GM19025 (cell line): ENCODE measurements around the gene MAPK14.

Experiments
- ATAC-seq: cut with Tn5 transposase; IDR thresholded peaks from one replicate; pipeline ENCODE4 v1.9.1; 2021; ENCODE audit warnings: mild to moderate bottlenecking, low read depth, moderate library complexity; ENCODE audit not compliant: unreplicated experiment

Gene MAPK14

GRCh38 chr6:36034441-36034840, 6.8 kb downstream of the MAPK14 start:
- ATAC-seq = no peak

- ATAC-seq = no peak
Measured at GRCh38 chr6:36035225-36035624, 7.6 kb downstream of the MAPK14 start.

GRCh38 chr6:36038120-36038876, 10.7 kb downstream of the MAPK14 start:
- ATAC-seq = no peak

- no peak for ATAC-seq
Measured at GRCh38 chr6:36039112-36039511, 11.5 kb downstream of the MAPK14 start.

GRCh38 chr6:36040958-36041357, 13.3 kb downstream of the MAPK14 start:
- ATAC-seq = no peak

GRCh38 chr6:36042618-36043260, 15.1 kb downstream of the MAPK14 start:
- ATAC-seq = no peak

GRCh38 chr6:36049582-36049981, 22.0 kb downstream of the MAPK14 start:
- ATAC-seq = no peak

- ATAC-seq = no peak
Measured at GRCh38 chr6:36050305-36050704, 22.7 kb downstream of the MAPK14 start.

GRCh38 chr6:36050947-36051710, 23.5 kb downstream of the MAPK14 start:
- no peak for ATAC-seq

GRCh38 chr6:36052097-36052496, 24.5 kb downstream of the MAPK14 start:
- no peak for ATAC-seq

GRCh38 chr6:36053878-36054277, 26.3 kb downstream of the MAPK14 start:
- ATAC-seq = no peak

GRCh38 chr6:36054415-36054814, 26.8 kb downstream of the MAPK14 start:
- ATAC-seq = no peak

GRCh38 chr6:36054956-36055355, 27.3 kb downstream of the MAPK14 start:
- no peak for ATAC-seq

- no peak for ATAC-seq
Measured at GRCh38 chr6:36056178-36056577, 28.6 kb downstream of the MAPK14 start.

- ATAC-seq = no peak
Measured at GRCh38 chr6:36061236-36061635, 33.6 kb downstream of the MAPK14 start.

- ATAC-seq = no peak
Measured at GRCh38 chr6:36062247-36062646, 34.6 kb downstream of the MAPK14 start.

- no peak for ATAC-seq
Measured at GRCh38 chr6:36063318-36064060, 35.9 kb downstream of the MAPK14 start.

GRCh38 chr6:36064770-36065396, 37.3 kb downstream of the MAPK14 start:
- no peak for ATAC-seq

GRCh38 chr6:36065916-36066315, 38.3 kb downstream of the MAPK14 start:
- ATAC-seq = no peak

- ATAC-seq = no peak
Measured at GRCh38 chr6:36066817-36067216, 39.2 kb downstream of the MAPK14 start.
